Smooth muscle cell (in vitro differentiated cells): ENCODE results near the gene ORC3. TPM values are rescaled to one million over a fixed set of nuclear protein-coding genes. Genes with fewer than 3 reads are reported as not detected.

Experiments used
- DNase-seq: peaks from one replicate; lab custom pipeline; 2025; ENCODE audit not compliant: unreplicated experiment; lab: John Stamatoyannopoulos, UW
- H2AFZ ChIP-seq: fragments of 200-600 bp; sonication (generic); 2 replicates; pipeline ENCODE4 v1.6.0; 2016; ENCODE audit warnings: antibody characterized with exemption, low read depth, mild to moderate bottlenecking
- H3F3A ChIP-seq: fragments of 200-600 bp; sonication (generic); 2 replicates; pipeline ENCODE4 v1.6.0; 2017; ENCODE audit warnings: antibody characterized with exemption, low read depth
- H3K27ac ChIP-seq: fragments of 200-600 bp; sonication (generic); 2 replicates; pipeline ENCODE4 v1.5.1; 2016; ENCODE audit warnings: low read depth, mild to moderate bottlenecking
- H3K27me3 ChIP-seq: fragments of 200-600 bp; sonication (generic); 2 replicates; pipeline ENCODE4 v1.6.1; 2016; ENCODE audit warnings: low read depth, mild to moderate bottlenecking
- H3K36me3 ChIP-seq: fragments of 200-600 bp; sonication (generic); 2 replicates; pipeline ENCODE4 v1.5.1; 2016; ENCODE audit warnings: low read depth
- H3K4me1 ChIP-seq: fragments of 200-600 bp; sonication (generic); 2 replicates; pipeline ENCODE4 v1.5.1; 2016; ENCODE audit warnings: low read depth
- H3K4me2 ChIP-seq: fragments of 200-600 bp; sonication (generic); 2 replicates; pipeline ENCODE4 v1.6.0; 2016; ENCODE audit warnings: mild to moderate bottlenecking
- H3K4me3 ChIP-seq: fragments of 200-600 bp; sonication (generic); 2 replicates; pipeline ENCODE4 v1.5.1; 2016; ENCODE audit warnings: mild to moderate bottlenecking
- H3K79me2 ChIP-seq: fragments of 200-600 bp; sonication (generic); 2 replicates; pipeline ENCODE4 v1.6.0; 2016; ENCODE audit warnings: low read depth, mild to moderate bottlenecking
- H3K9ac ChIP-seq: fragments of 200-600 bp; sonication (generic); 2 replicates; pipeline ENCODE4 v1.6.0; 2016; ENCODE audit warnings: low read depth
- H3K9me3 ChIP-seq: fragments of 200-600 bp; sonication (generic); replicated peaks from 2 replicates; pipeline ENCODE4 v1.5.1; 2016; ENCODE audit warnings: low read depth
- H4K20me1 ChIP-seq: fragments of 200-600 bp; sonication (generic); 2 replicates; pipeline ENCODE4 v1.6.0; 2016; ENCODE audit warnings: low read depth
- CTCF ChIP-seq: fragments of 200-600 bp; sonication (generic); IDR thresholded peaks from 2 replicates; pipeline ENCODE4 v1.5.1; 2017; ENCODE audit warnings: borderline replicate concordance, mild to moderate bottlenecking, antibody characterized with exemption; ENCODE audit not compliant: insufficient read depth, poor library complexity, severe bottlenecking
- WGBS: methylation state at CpG from one replicate; pipeline ENCODE4 v1.1.7; 2016; ENCODE audit warnings: low lambda C conversion rate; 5-methylcytosine and 5-hydroxymethylcytosine counted together
- polyA plus RNA-seq: library from polyadenylated mRNA; unstranded; fragments of >200 nt; fragmentation: Nextera tagmentation; extraction: Ambion mirVana; gene quantifications from 2 replicates; pipeline ENCODE4 v1.2.1, GENCODE V29; 2016
- total RNA-seq: library from RNA; depleted of rRNA; stranded (reverse); fragments of >200 nt; gene quantifications from 2 replicates; pipeline ENCODE4 v1.2.3, GENCODE V29; 2014

Gene ORC3
- total and polyA plus RNA-seq, 2 experiments from 2014 or later, result 23.4 to 37.1 TPM

- TF ChIP-seq CTCF, result no peak
- Histone ChIP-seq H3K4me3 (no peak overlapping the region), H3K79me2 (no peaks in the 10 kb centered on the region), H3K4me1 (peaks cover 8% of the 10 kb centered on the region), H3K9me3 (no peaks in the 10 kb centered on the region), H3K4me2 (no peak overlapping the region), H2AFZ (no peak overlapping the region), H3F3A (no peaks in the 10 kb centered on the region), H4K20me1 (no peaks in the 10 kb centered on the region), H3K27ac (no peak overlapping the region), H3K36me3 (no peaks in the 10 kb centered on the region), H3K27me3 (no peaks in the 10 kb centered on the region), H3K9ac (no peak overlapping the region)
- no peak for DNase-seq
Observed at GRCh38 chr6:87656857-87657256, 66.9 kb downstream of the ORC3 start.

DNA sequence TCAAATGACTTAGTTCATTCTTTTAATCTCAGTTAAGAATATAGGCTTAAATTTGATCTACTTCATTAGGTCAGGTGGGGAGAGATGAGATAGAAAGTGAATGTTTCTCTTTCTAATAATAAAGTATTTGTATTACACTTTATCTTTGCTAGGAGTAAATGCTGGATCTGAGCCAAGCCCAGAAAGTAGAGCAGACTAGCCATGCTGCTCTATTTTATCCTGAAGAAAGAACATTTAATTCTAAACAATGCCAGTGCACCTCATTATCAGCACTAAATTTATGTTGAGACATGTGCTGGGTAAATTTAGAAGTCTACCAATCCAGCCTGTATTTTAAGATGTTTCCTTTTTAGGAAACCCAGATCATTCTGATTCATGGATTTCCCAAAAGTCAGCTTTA is 68.6 kb downstream of the ORC3 start:
- Histone ChIP-seq H3K79me2 (no peaks in the 10 kb centered on the region), H3K9me3 (no peaks in the 10 kb centered on the region), H3K27ac (no peak overlapping the region), H3K9ac (no peak overlapping the region), H3K4me3 (no peak overlapping the region), H3K4me2 (peak overlapping the region; percentile 24), H3K4me1 (peaks cover 4% of the 10 kb centered on the region), H3F3A (no peaks in the 10 kb centered on the region), H3K27me3 (no peaks in the 10 kb centered on the region), H3K36me3 (no peaks in the 10 kb centered on the region), H2AFZ (no peak overlapping the region), H4K20me1 (no peaks in the 10 kb centered on the region)
- DNase-seq, result no peak
- no peak for TF ChIP-seq CTCF

DNA sequence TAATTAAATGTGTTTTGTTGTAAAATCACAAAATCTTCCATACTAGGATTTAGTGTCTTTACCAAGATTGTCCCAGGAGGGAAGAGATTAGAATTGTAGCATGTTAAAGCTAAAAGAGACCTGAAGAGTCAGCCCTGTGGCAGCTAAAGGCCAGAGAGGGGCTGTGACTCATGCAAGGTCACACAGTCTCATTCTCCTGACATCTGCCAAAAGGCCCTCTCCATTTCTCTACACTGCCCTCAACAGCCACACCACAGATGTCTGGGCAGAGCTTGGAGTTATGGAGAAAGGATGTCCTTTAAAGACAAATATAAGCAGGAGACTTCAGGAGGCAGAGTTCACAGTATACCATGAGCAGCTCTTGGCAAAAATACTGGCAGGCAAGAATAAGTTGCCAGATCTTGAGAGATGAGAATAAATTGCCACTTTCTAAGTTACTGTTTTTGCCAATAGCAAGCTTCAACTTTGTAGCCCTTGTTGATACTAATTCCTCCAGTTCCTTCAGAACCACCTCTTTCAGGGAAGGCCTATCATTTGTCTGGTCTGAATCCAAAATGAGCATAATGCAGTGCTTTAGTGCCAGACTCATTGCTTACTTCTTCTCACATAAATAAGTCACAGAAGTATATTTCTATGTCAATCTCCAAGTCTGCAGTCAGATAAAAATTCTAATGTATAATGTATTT is 70.4 kb downstream of the ORC3 start:
- Histone ChIP-seq H3K4me2 (no peak overlapping the region), H3K79me2 (no peaks in the 10 kb centered on the region), H3K27ac (peak overlapping the region; percentile 40), H3K9ac (no peak overlapping the region), H3F3A (no peaks in the 10 kb centered on the region), H3K4me1 (no peaks in the 10 kb centered on the region), H3K9me3 (no peaks in the 10 kb centered on the region), H3K36me3 (no peaks in the 10 kb centered on the region), H3K27me3 (no peaks in the 10 kb centered on the region), H4K20me1 (no peaks in the 10 kb centered on the region), H2AFZ (no peak overlapping the region), H3K4me3 (no peak overlapping the region)
- DNase-seq, result no peak
- TF ChIP-seq CTCF, result no peak

- 96% methylated on average over 1 of the region's 1 CpG for WGBS
- TF ChIP-seq CTCF, result no peak
Observed at GRCh38 chr6:87661016-87661415, 71.1 kb downstream of the ORC3 start.

More at GRCh38 chr6:87661016-87661415, 71.1 kb downstream of the ORC3 start:
- H3K27ac ChIP-seq, result no peak overlapping the region
- no peak overlapping the region for H2AFZ ChIP-seq
- no peaks in the 10 kb centered on the region for H3K36me3 ChIP-seq
- H3K79me2 ChIP-seq, result no peaks in the 10 kb centered on the region
- H3K27me3 ChIP-seq, result no peaks in the 10 kb centered on the region
- H3K4me1 ChIP-seq, result no peaks in the 10 kb centered on the region
- H3F3A ChIP-seq, result no peaks in the 10 kb centered on the region
- no peak overlapping the region for H3K9ac ChIP-seq
- H4K20me1 ChIP-seq, result no peaks in the 10 kb centered on the region
- H3K9me3 ChIP-seq, result no peaks in the 10 kb centered on the region
- H3K4me3 ChIP-seq, result no peak overlapping the region
- H3K4me2 ChIP-seq, result no peak overlapping the region
- DNase-seq, result no peak
